Stimulated activated CD8-positive, alpha-beta memory T cell treated with anti-CD3 and anti-CD28 coated beads, Interleukin-12 subunit alpha, Interleukin-12 subunit beta, amount 100 ng/mL, for 24 hours (primary cell): Measurements from ENCODE around the gene ZMYM1.
A peak's percentile ranks its signal among the peaks of the same experiment; 100 is the strongest.
"Not testable (repeated sequence)": the region's sequence is repeated elsewhere in the genome, so short reads cannot be mapped to it uniquely, and the experiment has no call there.

Experiments
- DNase-seq: peaks from one replicate; pipeline ENCODE4 v3.0.0-alpha.2; 2020; ENCODE audit errors: extremely low read depth

Gene ZMYM1

DNA sequence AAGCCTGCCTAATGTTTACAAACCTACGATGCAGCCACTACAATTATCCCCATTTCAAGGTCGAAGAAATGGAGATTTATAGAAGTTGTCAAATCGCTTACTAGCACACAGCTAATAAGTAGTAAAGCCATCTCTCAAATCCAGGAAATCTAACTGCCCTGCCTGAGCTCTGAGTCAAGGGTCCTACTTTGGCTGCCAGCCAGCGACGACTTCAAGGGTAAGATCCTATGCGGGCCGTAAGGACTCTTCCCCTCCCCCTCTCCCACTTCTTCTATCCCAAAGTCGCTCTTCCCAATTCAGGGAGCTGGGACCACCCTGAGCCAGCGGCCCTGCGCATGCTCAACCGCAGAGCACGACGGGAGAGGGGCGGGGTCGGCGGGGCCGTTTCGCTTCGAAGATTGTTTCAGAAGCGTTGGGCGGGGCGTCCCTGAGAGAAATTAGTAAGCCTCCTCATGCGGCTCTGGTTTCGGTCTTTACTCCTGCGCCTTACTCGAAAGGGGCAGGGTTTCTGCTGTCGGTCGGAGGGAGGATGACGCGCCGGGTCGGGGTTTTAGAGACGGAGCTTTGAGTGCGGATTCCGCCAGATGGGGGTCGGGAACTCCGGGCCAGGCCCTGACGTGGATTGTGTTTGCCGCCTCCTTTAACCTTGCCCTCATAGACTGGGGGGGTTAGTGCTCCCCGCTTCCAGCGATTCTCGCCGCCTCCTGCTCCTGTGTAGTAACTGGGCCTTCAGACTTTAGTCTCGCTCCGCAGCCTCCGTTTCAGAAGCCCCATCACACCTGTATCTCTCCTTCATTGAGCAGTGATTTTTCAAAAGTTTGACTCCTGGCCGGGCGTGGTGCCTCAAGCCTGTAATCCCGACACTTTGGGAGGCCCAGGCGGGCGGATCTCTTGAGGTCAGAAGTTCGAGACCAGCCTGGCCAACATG, at the start of gene ZMYM1:
ZMYM1 (plus strand) TSS at position 383 of the 928 bp plus-strand sequence. CDS start 14,603 bp downstream, outside the sequence.
- DNase-seq: peak; percentile 75

DNA sequence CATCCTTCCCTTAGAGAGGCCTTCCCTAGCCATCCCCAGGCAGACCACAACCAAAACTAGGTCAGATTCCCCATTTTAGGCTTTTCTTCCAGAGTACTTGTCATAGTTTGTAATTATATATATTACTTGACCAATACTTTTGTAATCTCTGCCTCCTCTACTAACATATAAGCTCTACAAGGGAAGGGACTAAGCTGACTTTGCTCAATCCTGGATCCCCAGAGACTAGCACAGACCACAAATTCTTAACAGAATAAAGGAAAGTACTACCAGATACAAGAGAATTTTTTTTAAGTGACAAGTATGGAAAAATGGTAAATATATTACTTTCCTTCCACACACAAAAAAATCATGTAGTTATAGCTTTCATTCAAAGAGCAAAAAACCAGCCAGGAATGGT, 49.4 kb upstream of the ZMYM1 start:
- DNase-seq: no peak

DNA sequence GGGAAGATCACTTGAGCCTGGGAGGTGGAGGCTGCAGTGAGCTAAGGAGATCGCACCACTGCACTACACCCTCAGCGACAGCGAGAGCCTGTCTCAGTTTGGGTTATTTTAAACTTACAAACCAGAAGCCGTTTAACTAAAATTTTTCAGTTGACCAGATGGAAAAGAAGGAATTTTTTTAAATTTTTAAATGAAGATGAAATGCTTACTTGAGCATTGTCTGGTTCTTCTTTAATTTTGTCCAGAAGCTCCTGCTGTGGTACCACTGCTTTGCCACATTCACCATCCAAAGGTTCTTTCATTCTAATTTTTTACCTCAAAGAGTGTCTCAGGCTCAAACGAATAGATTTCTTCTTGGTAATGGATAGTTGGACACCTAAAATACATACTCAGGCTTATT, 48.8 kb upstream of the ZMYM1 start:
- DNase-seq: no peak

DNA sequence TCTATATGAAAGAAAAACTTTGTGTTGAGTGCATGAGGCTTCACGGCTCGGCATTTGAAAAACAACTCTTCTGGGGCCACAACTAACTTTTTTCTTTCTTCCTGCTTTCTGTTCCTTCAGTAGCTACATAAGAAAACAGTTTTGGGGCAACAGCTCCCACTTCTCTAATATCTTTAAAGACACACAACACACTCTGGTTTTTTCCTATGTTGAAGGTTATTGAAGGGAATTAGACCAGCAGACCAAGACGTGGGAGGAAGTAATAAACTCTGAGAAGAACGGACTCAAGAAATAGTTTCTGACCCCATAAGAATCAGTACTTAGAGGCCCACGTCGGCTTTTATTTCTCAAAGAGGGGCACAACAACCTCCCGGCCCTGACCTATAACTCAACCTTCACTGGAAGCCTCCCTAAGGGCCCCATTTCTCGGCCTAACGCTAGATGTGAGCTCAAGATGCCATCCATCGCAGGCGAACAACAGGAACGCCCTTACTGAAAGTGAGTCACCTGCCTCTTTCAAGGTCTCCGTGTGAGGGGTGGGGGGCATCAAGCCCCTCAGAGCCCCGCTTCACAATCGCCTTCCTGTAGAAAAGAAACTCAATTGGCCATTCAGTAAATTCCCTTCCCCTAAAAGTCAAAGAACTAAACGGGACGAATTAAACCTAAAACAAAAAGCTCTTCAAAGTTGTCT, 48.3 kb upstream of the ZMYM1 start:
- DNase-seq: no peak

DNA sequence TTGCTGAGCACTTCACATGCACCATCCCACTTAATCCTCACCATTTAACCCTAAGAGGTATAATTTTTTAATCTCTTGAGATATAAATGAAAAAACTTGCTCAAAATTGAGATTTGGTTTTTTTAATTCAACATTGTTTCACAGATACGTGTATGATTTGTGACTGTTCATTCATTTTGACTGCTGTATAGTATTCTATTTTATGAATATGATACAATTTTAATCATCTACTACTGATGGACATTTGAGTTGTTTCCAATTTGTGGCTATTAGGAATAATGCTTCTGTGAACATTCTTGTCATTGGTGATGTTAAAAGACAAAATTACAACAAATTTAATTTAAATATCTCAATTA, 46.8 kb upstream of the ZMYM1 start:
- no peak for DNase-seq

DNA sequence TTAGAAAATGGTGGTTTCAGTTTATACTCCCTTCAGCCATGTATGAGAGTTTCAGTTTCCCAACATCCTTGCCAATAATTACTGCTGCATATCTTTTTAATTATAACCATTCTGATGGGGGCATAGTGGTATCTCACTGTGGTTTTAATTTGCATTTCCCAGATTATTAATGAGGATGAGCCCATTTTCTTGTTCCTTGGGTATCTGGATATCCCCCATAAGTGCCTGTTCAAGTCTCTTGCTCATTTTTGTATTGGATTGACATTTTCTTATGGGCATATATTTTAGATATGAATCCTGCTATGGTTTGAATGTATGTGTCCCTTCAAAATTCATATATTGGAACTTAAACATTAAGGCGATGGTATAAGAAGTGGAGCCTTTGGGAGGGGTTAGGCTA, 45.8 kb upstream of the ZMYM1 start:
- DNase-seq: no peak

DNA sequence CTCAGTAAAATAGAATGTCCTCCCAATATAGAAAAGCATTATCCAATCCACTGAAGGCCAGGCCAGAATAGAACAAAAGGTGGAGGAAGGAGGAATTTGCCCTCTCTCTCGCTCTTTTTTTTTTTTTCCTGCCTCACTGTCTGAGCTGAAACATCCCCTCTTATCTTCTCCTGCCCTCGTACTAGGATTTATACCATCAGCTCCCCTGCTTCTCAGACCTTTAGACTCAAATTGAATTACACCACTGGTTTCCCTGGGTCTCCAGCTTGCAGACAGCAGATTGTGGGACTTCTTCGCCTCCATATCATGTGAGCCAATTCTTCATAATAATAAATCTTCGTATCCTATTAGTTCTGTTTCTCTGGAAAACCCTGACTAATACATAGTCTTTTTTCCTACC, 42.6 kb upstream of the ZMYM1 start:
- no peak for DNase-seq

DNA sequence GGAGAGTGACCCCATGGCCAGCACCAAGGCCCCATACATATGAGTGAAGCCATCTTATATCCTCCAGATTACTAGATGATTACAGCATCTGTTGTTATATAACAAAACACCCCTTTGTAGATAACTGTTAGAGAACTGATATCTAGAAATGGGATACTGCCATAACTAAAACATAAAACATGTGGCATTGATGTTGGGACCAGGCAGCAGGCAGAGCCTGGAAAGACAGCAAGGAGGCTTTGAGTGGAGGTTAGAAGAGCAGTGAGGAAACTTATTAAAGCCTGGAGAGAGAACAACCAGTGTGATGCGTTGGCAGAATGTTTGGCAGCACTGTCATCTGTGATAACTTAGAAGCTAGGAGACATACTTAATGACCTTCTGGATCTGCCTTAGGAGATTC, 42.0 kb upstream of the ZMYM1 start:
- no peak for DNase-seq

DNA sequence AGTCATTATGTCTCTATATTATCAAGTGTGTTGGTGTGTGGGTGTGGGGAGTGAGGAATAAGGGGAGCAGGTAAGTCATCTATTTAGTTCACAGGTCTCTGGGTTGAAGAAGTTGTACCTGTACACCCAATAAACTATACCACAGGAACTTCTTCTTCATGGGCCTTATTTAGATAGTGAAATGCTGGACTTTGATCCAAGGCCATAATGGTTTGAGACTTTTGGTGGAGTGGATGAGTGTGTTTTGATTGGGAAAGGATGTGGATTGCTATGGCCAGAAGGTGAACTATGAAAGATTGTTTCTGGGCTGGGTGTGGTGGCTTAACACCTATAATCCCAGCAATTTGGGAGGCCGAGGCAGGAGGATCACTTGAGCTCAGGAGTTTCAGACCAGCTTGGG, 40.5 kb upstream of the ZMYM1 start:
- DNase-seq: no peak

DNA sequence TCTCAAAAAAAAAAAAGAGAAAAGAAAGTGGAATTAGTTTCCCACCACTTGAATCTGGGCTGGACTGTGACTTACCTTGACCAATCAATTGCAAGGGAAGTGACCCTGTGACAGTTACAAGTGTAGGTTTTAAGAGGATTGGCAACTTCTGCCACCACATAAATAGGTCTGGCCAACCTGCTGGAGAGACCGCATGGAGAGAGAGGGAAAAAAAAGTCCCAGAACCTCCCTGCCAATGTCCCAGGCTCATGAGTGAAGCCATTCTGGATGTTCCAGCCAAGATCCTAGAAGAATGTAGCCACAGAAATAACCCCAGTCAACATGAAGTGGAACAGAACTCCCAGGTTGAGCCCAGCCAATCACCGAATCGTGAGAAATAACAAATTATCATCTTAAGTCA, 35.7 kb upstream of the ZMYM1 start:
- DNase-seq: no peak

DNA sequence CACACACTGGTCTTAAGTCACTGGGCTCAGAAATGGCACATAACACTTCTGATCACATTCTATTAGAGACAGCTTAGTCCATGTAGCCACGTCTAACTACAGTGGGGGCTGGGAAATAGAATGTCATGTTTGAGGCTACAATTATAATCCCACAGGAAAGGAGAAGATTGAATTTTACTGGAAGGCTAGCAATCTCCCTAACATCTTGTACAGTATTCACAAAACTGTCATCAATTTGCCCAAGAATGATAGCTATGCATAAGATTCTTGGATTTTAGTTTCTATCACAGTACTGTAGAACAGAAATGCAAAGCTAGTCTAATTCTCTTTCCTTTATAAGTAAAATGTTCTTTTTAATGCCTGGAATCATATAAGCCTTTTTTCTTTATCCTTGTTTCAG, 34.8 kb upstream of the ZMYM1 start:
- DNase-seq: no peak

DNA sequence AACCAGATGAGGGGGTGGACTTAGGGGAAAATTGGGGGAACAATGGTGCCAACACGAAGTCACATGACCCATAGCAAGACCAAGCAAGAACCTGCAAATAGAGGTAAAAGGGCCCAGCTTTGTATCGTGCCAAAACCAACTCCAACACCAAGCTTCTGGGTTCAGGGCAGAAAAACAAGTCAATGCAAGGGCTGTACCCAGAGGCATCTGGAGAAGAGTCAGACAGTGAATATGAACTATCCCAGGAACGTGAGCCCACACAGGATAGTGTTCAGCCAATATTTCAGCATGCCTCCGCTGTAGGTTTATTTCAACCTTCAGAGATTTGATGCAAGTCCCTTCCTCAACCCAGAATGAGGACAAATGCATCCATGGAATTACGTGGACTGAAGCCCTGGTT, 32.5 kb upstream of the ZMYM1 start:
- DNase-seq: no peak

DNA sequence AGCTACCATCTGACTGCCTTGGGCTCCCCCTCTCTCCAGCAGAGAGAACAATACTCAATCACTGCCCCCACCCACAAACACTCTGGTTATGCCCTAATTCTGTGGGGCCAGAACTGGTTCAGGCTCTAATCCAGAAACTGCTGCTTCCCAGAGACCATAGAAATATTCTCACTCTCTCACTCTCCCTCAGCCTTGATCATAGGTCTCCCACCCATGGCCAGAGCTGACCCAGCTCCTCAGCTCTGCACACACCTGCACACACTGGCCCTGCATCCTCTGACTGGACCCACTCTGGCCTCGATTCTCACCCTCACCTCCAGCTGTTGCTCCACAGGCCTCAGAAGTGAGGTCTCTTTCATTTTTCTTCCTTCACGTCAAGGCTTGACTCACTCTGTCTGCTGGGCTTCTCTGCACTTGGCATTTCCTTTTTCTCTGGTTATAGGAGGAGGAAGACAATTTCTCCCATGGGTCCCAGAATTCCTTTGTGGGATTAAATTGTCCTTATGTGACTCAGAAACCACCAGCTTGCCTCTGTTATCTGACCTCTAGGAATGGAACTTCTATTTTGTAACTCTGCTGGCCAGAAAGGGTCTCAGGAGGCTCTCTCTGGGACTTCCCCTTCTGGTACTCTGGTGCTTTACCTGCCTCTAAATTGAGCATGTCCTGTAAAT, 31.9 kb upstream of the ZMYM1 start:
- no peak for DNase-seq

DNA sequence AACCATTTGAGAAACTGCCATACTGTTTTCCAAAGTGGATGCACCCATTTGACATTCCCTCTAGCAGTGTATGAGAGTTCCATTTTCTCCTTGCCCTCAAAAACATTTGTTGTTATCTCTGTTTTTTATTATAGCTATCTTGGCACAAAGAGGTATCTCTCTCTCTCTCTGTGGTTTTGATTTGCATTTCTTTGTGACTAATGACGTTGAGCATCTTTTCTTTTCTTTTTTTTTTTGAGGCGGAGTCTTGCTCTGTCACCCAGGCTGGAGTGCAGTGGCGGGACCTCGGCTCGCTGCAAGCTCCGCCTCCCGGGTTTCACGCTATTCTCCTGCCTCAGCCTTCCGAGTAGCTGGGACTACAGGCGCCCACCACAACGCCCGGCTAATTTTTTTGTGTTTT, 30.1 kb upstream of the ZMYM1 start:
- no peak for DNase-seq

DNA sequence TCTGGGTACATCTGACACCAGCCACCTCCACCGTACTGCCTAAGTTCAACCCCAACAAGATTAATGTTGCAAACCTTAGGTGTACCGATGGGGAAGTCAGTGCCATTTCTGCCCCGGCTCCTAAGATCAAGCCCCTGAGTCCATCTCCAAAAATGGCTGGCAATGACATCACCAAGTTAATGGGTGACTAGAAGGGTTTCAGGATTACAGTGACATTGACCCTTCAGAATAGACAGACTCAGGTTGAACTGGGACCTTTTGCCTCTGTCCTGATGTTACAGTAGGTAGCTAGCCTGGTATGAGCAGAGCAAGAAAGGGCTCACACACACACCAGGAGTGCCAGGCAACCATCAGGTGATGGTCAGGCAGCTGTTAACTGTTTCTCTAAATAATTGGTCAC, 25.8 kb upstream of the ZMYM1 start:
- DNase-seq: no peak

DNA sequence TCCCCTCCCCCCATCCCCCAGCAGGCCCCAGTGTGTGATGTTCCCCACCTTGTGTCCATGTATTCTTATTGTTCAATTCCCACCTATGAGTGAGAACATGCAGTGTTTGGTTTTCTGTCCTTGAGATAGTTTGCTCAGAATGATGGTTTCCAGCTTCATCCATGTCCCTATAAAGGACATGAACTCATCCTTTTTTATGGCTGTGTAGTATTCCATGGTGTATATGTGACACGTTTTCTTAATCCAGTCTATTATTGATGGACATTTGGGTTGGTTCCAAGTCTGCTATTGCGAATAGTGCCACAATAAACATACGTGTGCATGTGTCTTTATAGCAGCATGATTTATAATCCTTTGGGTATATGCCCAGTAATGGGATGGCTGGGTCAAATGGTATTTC, 24.9 kb upstream of the ZMYM1 start:
- DNase-seq: not testable (repeated sequence)

DNA sequence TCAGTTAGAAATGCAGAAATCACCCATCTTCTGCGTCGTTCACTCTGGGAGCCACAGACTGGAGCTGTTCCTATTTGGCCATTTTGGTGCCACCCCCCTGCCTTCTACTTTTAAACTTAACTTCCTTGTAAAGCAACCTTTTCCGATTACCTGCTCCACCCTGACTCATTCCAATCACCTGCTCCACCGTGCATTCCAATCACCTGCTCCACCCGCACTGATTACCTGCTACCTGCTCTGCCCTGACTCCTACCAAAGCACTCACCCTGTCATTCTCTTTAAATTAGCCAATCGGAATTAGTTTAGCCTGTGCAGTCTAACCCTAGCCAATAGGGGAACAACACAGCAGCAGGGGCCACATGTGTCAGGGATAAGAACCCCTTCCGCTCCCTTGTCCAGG, 20.9 kb upstream of the ZMYM1 start:
- not testable (repeated sequence) for DNase-seq

DNA sequence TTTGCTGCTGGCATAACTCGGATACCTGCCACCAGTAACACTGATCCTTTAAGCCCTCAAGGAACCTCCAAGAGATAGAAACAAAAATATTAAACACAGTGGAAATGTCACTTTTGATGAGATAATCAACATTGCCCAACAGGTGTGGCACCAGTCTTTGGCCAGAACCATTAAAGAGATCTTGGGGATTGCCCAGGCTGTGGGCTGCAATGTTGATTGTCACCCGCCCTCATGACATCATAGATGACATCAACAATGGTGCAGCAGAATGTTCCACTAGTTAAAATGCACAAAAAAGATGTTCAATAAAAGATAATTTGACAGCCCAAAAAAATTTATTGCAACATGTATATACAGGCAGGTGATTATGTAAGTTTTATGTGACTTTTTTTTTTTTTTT, 20.2 kb upstream of the ZMYM1 start:
- no peak for DNase-seq

DNA sequence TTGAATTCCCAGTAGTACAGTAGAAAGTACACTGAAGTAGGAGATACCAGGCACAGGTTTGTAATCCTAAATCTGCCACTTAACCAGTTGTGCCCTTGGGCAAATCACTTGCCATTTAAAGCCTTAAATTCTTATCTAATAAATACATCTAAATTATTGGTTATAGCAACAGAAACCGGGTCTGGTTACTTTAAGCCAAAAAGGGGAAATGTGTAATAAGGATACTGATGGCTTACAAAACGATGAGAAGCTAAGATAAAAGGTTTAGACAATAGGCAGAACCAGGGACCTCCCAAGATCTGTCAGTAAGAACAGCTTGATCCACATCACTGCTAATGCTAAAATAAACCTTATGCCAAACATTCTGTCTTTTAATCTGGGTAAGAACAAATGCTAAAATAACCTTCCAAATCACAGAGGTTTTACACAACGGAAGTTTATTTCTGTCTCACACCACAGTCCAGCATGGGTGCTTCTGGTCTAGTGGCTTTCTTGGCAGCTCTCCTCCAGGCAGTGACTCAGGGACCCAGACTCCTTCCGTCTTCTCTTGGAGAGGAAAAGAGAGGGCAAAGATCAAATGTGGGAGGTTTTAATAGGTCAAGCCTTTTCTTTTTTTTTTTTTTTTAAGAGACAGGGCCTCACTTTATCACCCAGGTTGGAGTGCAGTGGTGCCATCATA, 16.5 kb upstream of the ZMYM1 start:
- no peak for DNase-seq

DNA sequence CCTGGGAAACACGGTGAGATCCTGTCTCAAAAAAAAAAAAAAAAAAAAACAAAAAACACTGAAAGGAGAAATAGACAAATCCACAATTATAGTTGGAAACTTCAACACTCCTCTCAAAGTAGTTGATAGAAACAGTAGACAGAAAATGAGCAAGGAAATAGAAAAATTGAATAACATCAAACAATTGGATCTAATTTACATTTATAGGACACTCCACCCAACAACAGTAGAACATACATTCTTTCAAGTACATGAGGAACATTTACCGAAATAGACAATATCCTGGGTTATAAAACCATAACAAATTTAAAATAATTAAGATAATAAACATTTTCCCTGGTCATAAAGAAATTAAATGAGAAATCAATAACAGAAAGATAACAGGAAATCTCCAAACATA, 14.9 kb upstream of the ZMYM1 start:
- no peak for DNase-seq

DNA sequence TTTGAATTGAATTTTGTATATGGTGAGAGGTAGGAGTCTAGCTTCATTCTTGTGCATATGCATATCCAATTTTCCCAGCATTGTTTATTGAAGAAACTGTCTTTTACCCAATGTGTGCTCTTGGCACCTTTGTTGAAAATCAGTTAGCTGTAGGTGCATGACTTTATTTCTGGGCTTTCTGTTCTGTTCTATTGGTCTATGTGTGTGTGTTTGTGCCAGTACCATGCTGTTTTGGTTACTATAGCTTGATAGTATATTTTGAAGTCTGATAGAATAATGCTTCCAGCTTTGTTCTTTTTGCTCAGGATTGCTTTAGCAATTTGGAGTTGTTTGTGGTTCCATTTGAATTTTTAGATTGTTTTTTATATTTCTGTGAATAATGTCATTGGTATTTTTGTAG, 9.4 kb upstream of the ZMYM1 start:
- no peak for DNase-seq

DNA sequence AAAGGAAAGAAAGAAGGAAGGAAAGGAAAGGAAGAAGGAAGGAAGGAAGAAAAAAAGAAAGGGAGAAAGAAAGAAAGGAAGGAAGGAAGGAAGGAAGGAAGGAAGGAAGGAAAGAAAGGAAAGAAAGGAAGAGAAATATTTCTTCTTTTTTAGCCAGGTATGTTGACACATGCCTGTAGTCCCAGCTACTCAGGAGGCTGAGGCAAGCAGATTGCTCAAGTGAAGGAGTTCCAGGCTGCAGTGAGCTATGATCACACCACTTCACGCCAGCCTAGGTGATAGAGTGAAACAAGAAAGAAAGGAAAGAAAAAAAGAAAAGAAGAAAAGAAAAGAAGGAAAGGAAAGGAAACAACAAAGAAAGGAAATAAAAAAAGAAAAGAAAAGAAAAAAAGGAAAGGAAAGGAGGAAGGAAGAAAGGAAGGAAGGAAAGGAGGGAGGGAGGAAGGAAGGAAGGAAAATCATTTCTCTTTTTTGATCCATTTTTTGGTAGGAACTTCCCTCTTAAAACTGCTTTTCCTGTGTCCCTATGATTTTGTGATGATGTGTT, 5.8 kb upstream of the ZMYM1 start:
- DNase-seq: no peak
